ENCODE results near the gene CMTM4. TPM values are rescaled to one million over a fixed set of nuclear protein-coding genes. Genes with fewer than 3 reads are reported as not detected.

The CMTM4 gene
- total and polyA plus RNA-seq, 2 donors (not counting 1 experiment from before 2014, with no cell fraction given) = 0.06 to 0.59 TPM

- H3K4me3 ChIP-seq (ENCODE audit: control extremely low read depth in 1 of 5, extremely low read depth in 1 of 5, insufficient read depth in 1 of 5, low read depth in 2 of 5, low read length in 4 of 5) = no peak overlapping the region
- H4K20me1 ChIP-seq (ENCODE audit: control insufficient read depth, insufficient read depth, low read length, poor library complexity, severe bottlenecking) = no peaks in the 10 kb centered on the region
- DNase-seq (no peak), ATAC-seq (ENCODE audit: low read depth) (no peak)
- H3K79me2 ChIP-seq (ENCODE audit: control insufficient read depth, insufficient read depth, low read length) = no peaks in the 10 kb centered on the region
- peak overlapping the region; percentile 26 for H3K27ac Mint-ChIP-seq
- no peak overlapping the region for H3K4me3 Mint-ChIP-seq
- H3K9me3 ChIP-seq (ENCODE audit: control extremely low read depth in 1 of 3, control insufficient read depth in 2 of 3, insufficient read depth in 1 of 3, low read length in 2 of 3) = no peaks in the 10 kb centered on the region
- TF ChIP-seq, protein P1, sequence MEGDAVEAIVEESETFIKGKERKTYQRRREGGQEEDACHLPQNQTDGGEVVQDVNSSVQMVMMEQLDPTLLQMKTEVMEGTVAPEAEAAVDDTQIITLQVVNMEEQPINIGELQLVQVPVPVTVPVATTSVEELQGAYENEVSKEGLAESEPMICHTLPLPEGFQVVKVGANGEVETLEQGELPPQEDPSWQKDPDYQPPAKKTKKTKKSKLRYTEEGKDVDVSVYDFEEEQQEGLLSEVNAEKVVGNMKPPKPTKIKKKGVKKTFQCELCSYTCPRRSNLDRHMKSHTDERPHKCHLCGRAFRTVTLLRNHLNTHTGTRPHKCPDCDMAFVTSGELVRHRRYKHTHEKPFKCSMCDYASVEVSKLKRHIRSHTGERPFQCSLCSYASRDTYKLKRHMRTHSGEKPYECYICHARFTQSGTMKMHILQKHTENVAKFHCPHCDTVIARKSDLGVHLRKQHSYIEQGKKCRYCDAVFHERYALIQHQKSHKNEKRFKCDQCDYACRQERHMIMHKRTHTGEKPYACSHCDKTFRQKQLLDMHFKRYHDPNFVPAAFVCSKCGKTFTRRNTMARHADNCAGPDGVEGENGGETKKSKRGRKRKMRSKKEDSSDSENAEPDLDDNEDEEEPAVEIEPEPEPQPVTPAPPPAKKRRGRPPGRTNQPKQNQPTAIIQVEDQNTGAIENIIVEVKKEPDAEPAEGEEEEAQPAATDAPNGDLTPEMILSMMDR (IDR thresholded peaks at IDR 0.05) = no peak
- no peak for TF ChIP-seq EZH2 (IDR thresholded peaks at IDR 0.05; ENCODE audit: borderline replicate concordance, insufficient read depth, low read depth, low read length, poor library complexity, severe bottlenecking)
- no peaks in the 10 kb centered on the region for H3K27me3 Mint-ChIP-seq
- no peaks in the 10 kb centered on the region for H3K9me3 Mint-ChIP-seq (ENCODE audit: insufficient read depth)
- no peak overlapping the region for H3K9ac ChIP-seq (ENCODE audit: low read length)
- H3K36me3 ChIP-seq (replicated peaks in 1 of 2; ENCODE audit: control extremely low read depth in 1 of 2, control insufficient read depth in 1 of 2, extremely low read depth in 1 of 2, insufficient read depth in 2 of 2, low read length in 1 of 2) = no peaks in the 10 kb centered on the region
- H3K4me1 ChIP-seq (ENCODE audit: control insufficient read depth in 2 of 2, insufficient read depth in 2 of 2, low read length in 2 of 2) = no peaks in the 10 kb centered on the region
- H3K27ac ChIP-seq (ENCODE audit: low read length in 2 of 2) = no peak overlapping the region
- no peaks in the 10 kb centered on the region for H3K4me1 Mint-ChIP-seq
- intact Hi-C loops (cut with micrococcal nuclease) = no loop called here
- H3K4me2 ChIP-seq (replicated peaks; ENCODE audit: low read depth, low read length, poor library complexity, severe bottlenecking) = no peak overlapping the region
- no peaks in the 10 kb centered on the region for H3K27me3 ChIP-seq (replicated peaks in 1 of 4; ENCODE audit: control extremely low read depth in 1 of 4, control insufficient read depth in 3 of 4, insufficient read depth in 4 of 4, low read length in 3 of 4)
- WGBS (ENCODE audit: insufficient coverage) = 92% methylated on average over 5 of the region's 7 CpGs
- CTCF ChIA-PET = interaction anchor here (0.6 kb wide), 1 partner anchor 215 kb away, joined by 3 read pairs; no protein-coding TSS in a partner anchor
- POLR2A ChIA-PET = no interaction called here
- no peak overlapping the region for H2AFZ ChIP-seq (ENCODE audit: insufficient read depth, low read depth, low read length, poor library complexity, severe bottlenecking)
Measured at GRCh38 chr16:66677179-66677578, 19.4 kb downstream of the CMTM4 start.

GRCh38 chr16:66676599-66676998, 19.9 kb downstream of the CMTM4 start:
- H2AFZ ChIP-seq (ENCODE audit: insufficient read depth, low read depth, low read length, poor library complexity, severe bottlenecking) = no peak overlapping the region
- H3K27me3 ChIP-seq (replicated peaks in 1 of 4; ENCODE audit: control extremely low read depth in 1 of 4, control insufficient read depth in 3 of 4, insufficient read depth in 4 of 4, low read length in 3 of 4) = no peaks in the 10 kb centered on the region
- 96% methylated on average over 2 of the region's 3 CpGs for WGBS (ENCODE audit: insufficient coverage)
- H3K79me2 ChIP-seq (ENCODE audit: control insufficient read depth, insufficient read depth, low read length) = no peaks in the 10 kb centered on the region
- no peak for TF ChIP-seq EZH2 (IDR thresholded peaks at IDR 0.05; ENCODE audit: borderline replicate concordance, insufficient read depth, low read depth, low read length, poor library complexity, severe bottlenecking)
- TF ChIP-seq, protein P1 (IDR thresholded peaks at IDR 0.05) = no peak
- CTCF ChIA-PET = no interaction called here
- no peak overlapping the region for H3K27ac ChIP-seq (ENCODE audit: low read length in 2 of 2)
- H3K36me3 ChIP-seq (replicated peaks in 1 of 2; ENCODE audit: control extremely low read depth in 1 of 2, control insufficient read depth in 1 of 2, extremely low read depth in 1 of 2, insufficient read depth in 2 of 2, low read length in 1 of 2) = no peaks in the 10 kb centered on the region
- POLR2A ChIA-PET = no interaction called here
- no peak overlapping the region for H3K4me2 ChIP-seq (replicated peaks; ENCODE audit: low read depth, low read length, poor library complexity, severe bottlenecking)
- no peaks in the 10 kb centered on the region for H3K27me3 Mint-ChIP-seq
- no peaks in the 10 kb centered on the region for H4K20me1 ChIP-seq (ENCODE audit: control insufficient read depth, insufficient read depth, low read length, poor library complexity, severe bottlenecking)
- no peak overlapping the region for H3K4me3 Mint-ChIP-seq
- H3K27ac Mint-ChIP-seq = no peak overlapping the region
- no peak overlapping the region for H3K9ac ChIP-seq (ENCODE audit: low read length)
- DNase-seq (no peak), ATAC-seq (ENCODE audit: low read depth) (no peak)
- H3K4me1 ChIP-seq (ENCODE audit: control insufficient read depth in 2 of 2, insufficient read depth in 2 of 2, low read length in 2 of 2) = no peaks in the 10 kb centered on the region
- no peaks in the 10 kb centered on the region for H3K9me3 Mint-ChIP-seq (ENCODE audit: insufficient read depth)
- no peak overlapping the region for H3K4me3 ChIP-seq (ENCODE audit: control extremely low read depth in 1 of 5, extremely low read depth in 1 of 5, insufficient read depth in 1 of 5, low read depth in 2 of 5, low read length in 4 of 5)
- no peaks in the 10 kb centered on the region for H3K9me3 ChIP-seq (ENCODE audit: control extremely low read depth in 1 of 3, control insufficient read depth in 2 of 3, insufficient read depth in 1 of 3, low read length in 2 of 3)
- intact Hi-C loops (cut with micrococcal nuclease) = no loop called here
- no peaks in the 10 kb centered on the region for H3K4me1 Mint-ChIP-seq

Data from B cell (primary cell).